PC-9 (cell line): ENCODE data around the gene USP48. TPM values are rescaled to one million over a fixed set of nuclear protein-coding genes. Genes with fewer than 3 reads are reported as not detected.
A peak's percentile ranks its signal among the peaks of the same experiment; 100 is the strongest.

Source experiments
- BruUV-seq: library from RNA; stranded (reverse); fragments of 400-500 nt; replicated peaks from 2 replicates; lab custom pipeline; 2021; lab: Mats Ljungman, UMichigan
- CTCF ChIA-PET: fragments of 300-600 bp; sonication (Branson Sonifier 250); formaldehyde crosslinking; loops from one replicate; lab custom pipeline; 2022; ENCODE audit warnings: antibody characterized with exemption; lab: Charles Lee
- POLR2A ChIA-PET: fragments of 300-600 bp; sonication (Branson Sonifier 250); formaldehyde crosslinking; loops from one replicate; lab custom pipeline; 2022; ENCODE audit warnings: antibody characterized with exemption; ENCODE audit not compliant: unreplicated experiment; lab: Charles Lee
- DNase-seq, 2 experiments: peaks; one replicate each; pipeline versions ENCODE4 v3.0.0 to v3.0.0-alpha.2; 2015 to 2022; ENCODE audit warnings: mixed read lengths in 1 of 2
- H2AFZ ChIP-seq: fragments of 200-600 bp; sonication (generic); 2 replicates; pipeline ENCODE4 v1.8.1; 2017; ENCODE audit warnings: antibody characterized with exemption
- H3F3A ChIP-seq: fragments of 200-600 bp; sonication (generic); 2 replicates; pipeline ENCODE4 v1.8.1; 2017; ENCODE audit warnings: antibody characterized with exemption, mild to moderate bottlenecking, low read depth; ENCODE audit not compliant: insufficient read depth
- H3K27ac ChIP-seq: fragments of 200-600 bp; sonication (generic); 2 replicates; pipeline ENCODE4 v1.6.1; 2016; ENCODE audit warnings: mixed run types
- H3K27me3 ChIP-seq: fragments of 200-600 bp; sonication (generic); 2 replicates; pipeline ENCODE4 v1.6.1; 2016; ENCODE audit warnings: low read depth, mixed run types; ENCODE audit not compliant: insufficient read depth
- H3K36me3 ChIP-seq: fragments of 200-600 bp; sonication (generic); 2 replicates; pipeline ENCODE4 v1.6.1; 2016; ENCODE audit warnings: low read depth, mixed run types
- H3K4me1 ChIP-seq: fragments of 200-600 bp; sonication (generic); replicated peaks from 2 replicates; pipeline ENCODE4 v1.6.1; 2016; ENCODE audit warnings: mixed run types; ENCODE audit not compliant: insufficient read depth
- H3K4me2 ChIP-seq: fragments of 200-600 bp; sonication (generic); 2 replicates; pipeline ENCODE4 v1.6.1; 2017; ENCODE audit warnings: mixed run types
- H3K4me3 ChIP-seq: fragments of 200-600 bp; sonication (generic); 2 replicates; pipeline ENCODE4 v1.6.1; 2016; ENCODE audit warnings: mixed run types
- H3K79me2 ChIP-seq: fragments of 200-600 bp; sonication (generic); 2 replicates; pipeline ENCODE4 v1.6.1; 2017; ENCODE audit warnings: low read depth, mixed run types
- H3K9me2 ChIP-seq: fragments of 200-600 bp; sonication (generic); 2 replicates; pipeline ENCODE4 v1.8.1; 2017; ENCODE audit warnings: mild to moderate bottlenecking; ENCODE audit not compliant: insufficient read depth
- H3K9me3 ChIP-seq: fragments of 200-600 bp; sonication (generic); 2 replicates; pipeline ENCODE4 v1.8.1; 2016; ENCODE audit warnings: low read depth; ENCODE audit not compliant: insufficient read depth
- H4K20me1 ChIP-seq: fragments of 200-600 bp; sonication (generic); 2 replicates; pipeline ENCODE4 v1.8.1; 2017; ENCODE audit not compliant: insufficient read depth
- CTCF ChIP-seq: fragments of 200-600 bp; sonication (generic); conservative IDR thresholded peaks from 2 replicates; pipeline ENCODE4 v1.6.1; 2017; ENCODE audit warnings: mixed run types, antibody characterized with exemption, mild to moderate bottlenecking, moderate library complexity
- EZH2 ChIP-seq: fragments of 200-600 bp; sonication (generic); IDR thresholded peaks from 2 replicates; pipeline ENCODE4 v1.8.0; 2017; ENCODE audit warnings: antibody characterized with exemption, low read depth
- intact Hi-C: fragments of 100-400 bp; cut with micrococcal nuclease; formaldehyde crosslinking; loops from one replicate; pipeline ENCODE4 v1.10.0; 2022; ENCODE audit not compliant: unreplicated experiment
- total RNA-seq: library from RNA; stranded (reverse); gene quantifications from 2 replicates; pipeline ENCODE4 v1.2.3, GENCODE V29; 2021

The USP48 gene
- total RNA-seq, 1 experiment from 2014 or later: 63.1 TPM

GRCh38 chr1:21821385-21822019 lies 38.6 kb upstream of the USP48 start:
- ChIA-PET CTCF (no interaction called here), POLR2A (no interaction called here)
- H3K4me3 ChIP-seq: no peak overlapping the region
- H2AFZ ChIP-seq: no peak overlapping the region
- no peaks in the 10 kb centered on the region for H3K9me2 ChIP-seq
- peaks cover 17% of the 10 kb centered on the region for H3K4me1 ChIP-seq
- no peaks in the 10 kb centered on the region for H3K79me2 ChIP-seq
- no peaks in the 10 kb centered on the region for H4K20me1 ChIP-seq
- H3K9me3 ChIP-seq: no peaks in the 10 kb centered on the region
- TF ChIP-seq CTCF: no peak
- TF ChIP-seq EZH2: no peak
- intact Hi-C loops: no loop called here
- no peaks in the 10 kb centered on the region for H3K36me3 ChIP-seq
- H3K4me2 ChIP-seq: no peak overlapping the region
- no peaks in the 10 kb centered on the region for H3K27me3 ChIP-seq
- BruUV-seq: no TSS peak
- H3F3A ChIP-seq: peaks cover 9% of the 10 kb centered on the region
- no peak for DNase-seq
- H3K27ac ChIP-seq: no peak overlapping the region

- no peak for DNase-seq
- Histone ChIP-seq H3K9me2 (no peaks in the 10 kb centered on the region), H3K9me3 (no peaks in the 10 kb centered on the region), H3K4me1 (peaks cover 21% of the 10 kb centered on the region), H3K4me3 (no peak overlapping the region), H3K27me3 (no peaks in the 10 kb centered on the region), H3F3A (peaks cover 13% of the 10 kb centered on the region), H3K36me3 (no peaks in the 10 kb centered on the region), H2AFZ (no peak overlapping the region), H3K79me2 (no peaks in the 10 kb centered on the region), H3K4me2 (no peak overlapping the region), H3K27ac (no peak overlapping the region), H4K20me1 (no peaks in the 10 kb centered on the region)
- TSS peak; percentile 13 for BruUV-seq
- intact Hi-C loops: no loop called here
- TF ChIP-seq EZH2: no peak
- no peak for TF ChIP-seq CTCF
- POLR2A ChIA-PET: no interaction called here
- CTCF ChIA-PET: no interaction called here
Measured at GRCh38 chr1:21820597-21821232, 37.8 kb upstream of the USP48 start.

- POLR2A ChIA-PET: no interaction called here
- Histone ChIP-seq H3F3A (peaks cover 13% of the 10 kb centered on the region), H4K20me1 (no peaks in the 10 kb centered on the region), H3K9me2 (no peaks in the 10 kb centered on the region), H3K4me1 (peaks cover 21% of the 10 kb centered on the region), H3K27ac (no peak overlapping the region), H3K27me3 (no peaks in the 10 kb centered on the region), H3K36me3 (no peaks in the 10 kb centered on the region), H3K4me2 (no peak overlapping the region), H3K79me2 (no peaks in the 10 kb centered on the region), H3K4me3 (no peak overlapping the region), H2AFZ (no peak overlapping the region), H3K9me3 (no peaks in the 10 kb centered on the region)
- no TSS peak for BruUV-seq
- intact Hi-C loops: loop anchor here (5.0 kb wide), 1 partner anchor 116 kb away; no protein-coding TSS in a partner anchor
- TF ChIP-seq CTCF (no peak), EZH2 (no peak)
- no peak for DNase-seq
- CTCF ChIA-PET: no interaction called here
Measured at GRCh38 chr1:21818656-21819055, 35.7 kb upstream of the USP48 start.
